ENCODE measurements around the gene CERS2.

The CERS2 gene

DNA sequence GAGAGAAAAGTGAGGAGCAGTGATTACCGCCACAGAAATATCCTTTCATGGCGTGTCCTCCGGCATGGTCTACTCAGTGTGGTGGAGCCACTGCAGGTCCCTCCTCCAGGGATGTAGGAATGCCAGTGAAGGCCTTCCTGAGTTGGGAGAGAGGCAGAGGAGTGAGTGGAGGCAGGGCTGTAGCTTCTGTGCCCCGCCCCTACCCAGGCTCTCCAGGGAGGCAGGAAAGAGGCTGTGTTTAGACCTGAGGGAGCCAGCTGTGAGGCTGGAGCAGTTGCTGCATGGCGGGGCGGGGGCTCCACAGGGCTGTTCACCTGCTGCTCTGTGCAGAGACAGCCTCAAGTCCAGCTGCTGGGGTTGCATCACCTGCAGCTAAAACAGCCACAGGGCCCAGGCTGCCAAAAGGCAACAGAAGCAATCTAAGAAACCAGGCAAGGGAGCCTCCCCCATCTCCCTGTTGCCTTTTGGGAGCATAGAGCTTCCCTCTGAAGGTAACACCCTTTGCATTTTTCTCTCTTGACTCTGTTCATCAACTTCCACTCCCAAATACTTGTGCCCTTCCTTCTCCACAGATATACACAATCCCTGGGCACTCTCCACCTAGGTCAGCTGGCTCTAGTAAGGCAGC lies 6.7 kb upstream of the CERS2 start (continued):
- TF ChIP-seq, protein P1, sequence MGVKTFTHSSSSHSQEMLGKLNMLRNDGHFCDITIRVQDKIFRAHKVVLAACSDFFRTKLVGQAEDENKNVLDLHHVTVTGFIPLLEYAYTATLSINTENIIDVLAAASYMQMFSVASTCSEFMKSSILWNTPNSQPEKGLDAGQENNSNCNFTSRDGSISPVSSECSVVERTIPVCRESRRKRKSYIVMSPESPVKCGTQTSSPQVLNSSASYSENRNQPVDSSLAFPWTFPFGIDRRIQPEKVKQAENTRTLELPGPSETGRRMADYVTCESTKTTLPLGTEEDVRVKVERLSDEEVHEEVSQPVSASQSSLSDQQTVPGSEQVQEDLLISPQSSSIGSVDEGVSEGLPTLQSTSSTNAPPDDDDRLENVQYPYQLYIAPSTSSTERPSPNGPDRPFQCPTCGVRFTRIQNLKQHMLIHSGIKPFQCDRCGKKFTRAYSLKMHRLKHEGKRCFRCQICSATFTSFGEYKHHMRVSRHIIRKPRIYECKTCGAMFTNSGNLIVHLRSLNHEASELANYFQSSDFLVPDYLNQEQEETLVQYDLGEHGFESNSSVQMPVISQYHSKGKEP (tag by site-specific recombination; IDR thresholded peaks at IDR 0.05) = peak; percentile 94
- no peak for TF ChIP-seq HOXA7 (CRISPR knock-in tag; IDR thresholded peaks at IDR 0.05; ENCODE audit: borderline replicate concordance)
- TF ChIP-seq, protein P2, sequence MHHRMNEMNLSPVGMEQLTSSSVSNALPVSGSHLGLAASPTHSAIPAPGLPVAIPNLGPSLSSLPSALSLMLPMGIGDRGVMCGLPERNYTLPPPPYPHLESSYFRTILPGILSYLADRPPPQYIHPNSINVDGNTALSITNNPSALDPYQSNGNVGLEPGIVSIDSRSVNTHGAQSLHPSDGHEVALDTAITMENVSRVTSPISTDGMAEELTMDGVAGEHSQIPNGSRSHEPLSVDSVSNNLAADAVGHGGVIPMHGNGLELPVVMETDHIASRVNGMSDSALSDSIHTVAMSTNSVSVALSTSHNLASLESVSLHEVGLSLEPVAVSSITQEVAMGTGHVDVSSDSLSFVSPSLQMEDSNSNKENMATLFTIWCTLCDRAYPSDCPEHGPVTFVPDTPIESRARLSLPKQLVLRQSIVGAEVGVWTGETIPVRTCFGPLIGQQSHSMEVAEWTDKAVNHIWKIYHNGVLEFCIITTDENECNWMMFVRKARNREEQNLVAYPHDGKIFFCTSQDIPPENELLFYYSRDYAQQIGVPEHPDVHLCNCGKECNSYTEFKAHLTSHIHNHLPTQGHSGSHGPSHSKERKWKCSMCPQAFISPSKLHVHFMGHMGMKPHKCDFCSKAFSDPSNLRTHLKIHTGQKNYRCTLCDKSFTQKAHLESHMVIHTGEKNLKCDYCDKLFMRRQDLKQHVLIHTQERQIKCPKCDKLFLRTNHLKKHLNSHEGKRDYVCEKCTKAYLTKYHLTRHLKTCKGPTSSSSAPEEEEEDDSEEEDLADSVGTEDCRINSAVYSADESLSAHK (tag by site-specific recombination; IDR thresholded peaks at IDR 0.05) = no peak
- TF ChIP-seq, protein P3, sequence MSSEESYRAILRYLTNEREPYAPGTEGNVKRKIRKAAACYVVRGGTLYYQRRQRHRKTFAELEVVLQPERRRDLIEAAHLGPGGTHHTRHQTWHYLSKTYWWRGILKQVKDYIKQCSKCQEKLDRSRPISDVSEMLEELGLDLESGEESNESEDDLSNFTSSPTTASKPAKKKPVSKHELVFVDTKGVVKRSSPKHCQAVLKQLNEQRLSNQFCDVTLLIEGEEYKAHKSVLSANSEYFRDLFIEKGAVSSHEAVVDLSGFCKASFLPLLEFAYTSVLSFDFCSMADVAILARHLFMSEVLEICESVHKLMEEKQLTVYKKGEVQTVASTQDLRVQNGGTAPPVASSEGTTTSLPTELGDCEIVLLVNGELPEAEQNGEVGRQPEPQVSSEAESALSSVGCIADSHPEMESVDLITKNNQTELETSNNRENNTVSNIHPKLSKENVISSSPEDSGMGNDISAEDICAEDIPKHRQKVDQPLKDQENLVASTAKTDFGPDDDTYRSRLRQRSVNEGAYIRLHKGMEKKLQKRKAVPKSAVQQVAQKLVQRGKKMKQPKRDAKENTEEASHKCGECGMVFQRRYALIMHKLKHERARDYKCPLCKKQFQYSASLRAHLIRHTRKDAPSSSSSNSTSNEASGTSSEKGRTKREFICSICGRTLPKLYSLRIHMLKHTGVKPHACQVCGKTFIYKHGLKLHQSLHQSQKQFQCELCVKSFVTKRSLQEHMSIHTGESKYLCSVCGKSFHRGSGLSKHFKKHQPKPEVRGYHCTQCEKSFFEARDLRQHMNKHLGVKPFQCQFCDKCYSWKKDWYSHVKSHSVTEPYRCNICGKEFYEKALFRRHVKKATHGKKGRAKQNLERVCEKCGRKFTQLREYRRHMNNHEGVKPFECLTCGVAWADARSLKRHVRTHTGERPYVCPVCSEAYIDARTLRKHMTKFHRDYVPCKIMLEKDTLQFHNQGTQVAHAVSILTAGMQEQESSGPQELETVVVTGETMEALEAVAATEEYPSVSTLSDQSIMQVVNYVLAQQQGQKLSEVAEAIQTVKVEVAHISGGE (tag by site-specific recombination; conservative IDR thresholded peaks at IDR 0.05; ENCODE audit: low read depth) = no peak
- TF ChIP-seq, protein P4, sequence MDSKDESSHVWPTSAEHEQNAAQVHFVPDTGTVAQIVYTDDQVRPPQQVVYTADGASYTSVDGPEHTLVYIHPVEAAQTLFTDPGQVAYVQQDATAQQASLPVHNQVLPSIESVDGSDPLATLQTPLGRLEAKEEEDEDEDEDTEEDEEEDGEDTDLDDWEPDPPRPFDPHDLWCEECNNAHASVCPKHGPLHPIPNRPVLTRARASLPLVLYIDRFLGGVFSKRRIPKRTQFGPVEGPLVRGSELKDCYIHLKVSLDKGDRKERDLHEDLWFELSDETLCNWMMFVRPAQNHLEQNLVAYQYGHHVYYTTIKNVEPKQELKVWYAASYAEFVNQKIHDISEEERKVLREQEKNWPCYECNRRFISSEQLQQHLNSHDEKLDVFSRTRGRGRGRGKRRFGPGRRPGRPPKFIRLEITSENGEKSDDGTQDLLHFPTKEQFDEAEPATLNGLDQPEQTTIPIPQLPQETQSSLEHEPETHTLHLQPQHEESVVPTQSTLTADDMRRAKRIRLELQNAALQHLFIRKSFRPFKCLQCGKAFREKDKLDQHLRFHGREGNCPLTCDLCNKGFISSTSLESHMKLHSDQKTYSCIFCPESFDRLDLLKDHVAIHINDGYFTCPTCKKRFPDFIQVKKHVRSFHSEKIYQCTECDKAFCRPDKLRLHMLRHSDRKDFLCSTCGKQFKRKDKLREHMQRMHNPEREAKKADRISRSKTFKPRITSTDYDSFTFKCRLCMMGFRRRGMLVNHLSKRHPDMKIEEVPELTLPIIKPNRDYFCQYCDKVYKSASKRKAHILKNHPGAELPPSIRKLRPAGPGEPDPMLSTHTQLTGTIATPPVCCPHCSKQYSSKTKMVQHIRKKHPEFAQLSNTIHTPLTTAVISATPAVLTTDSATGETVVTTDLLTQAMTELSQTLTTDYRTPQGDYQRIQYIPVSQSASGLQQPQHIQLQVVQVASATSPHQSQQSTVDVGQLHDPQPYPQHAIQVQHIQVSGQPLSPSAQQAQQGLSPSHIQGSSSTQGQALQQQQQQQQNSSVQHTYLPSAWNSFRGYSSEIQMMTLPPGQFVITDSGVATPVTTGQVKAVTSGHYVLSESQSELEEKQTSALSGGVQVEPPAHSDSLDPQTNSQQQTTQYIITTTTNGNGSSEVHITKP (tag by site-specific recombination; IDR thresholded peaks at IDR 0.05) = peak; percentile 29; the same call in 1 of the 2 replicates
- 0 out of 2 replicates have a peak, but pooled peaks have one; percentile 26 for TF ChIP-seq KLF1 (tag by site-specific recombination; IDR thresholded peaks at IDR 0.05)
- no peak for TF ChIP-seq ZNF157 (tag by site-specific recombination; IDR thresholded peaks at IDR 0.05)
- no peak for TF ChIP-seq ZNF146 (tag by site-specific recombination; IDR thresholded peaks at IDR 0.05)
- no peak for TF ChIP-seq ZFP69B (tag by site-specific recombination; IDR thresholded peaks at IDR 0.05)
- TF ChIP-seq, protein P5, sequence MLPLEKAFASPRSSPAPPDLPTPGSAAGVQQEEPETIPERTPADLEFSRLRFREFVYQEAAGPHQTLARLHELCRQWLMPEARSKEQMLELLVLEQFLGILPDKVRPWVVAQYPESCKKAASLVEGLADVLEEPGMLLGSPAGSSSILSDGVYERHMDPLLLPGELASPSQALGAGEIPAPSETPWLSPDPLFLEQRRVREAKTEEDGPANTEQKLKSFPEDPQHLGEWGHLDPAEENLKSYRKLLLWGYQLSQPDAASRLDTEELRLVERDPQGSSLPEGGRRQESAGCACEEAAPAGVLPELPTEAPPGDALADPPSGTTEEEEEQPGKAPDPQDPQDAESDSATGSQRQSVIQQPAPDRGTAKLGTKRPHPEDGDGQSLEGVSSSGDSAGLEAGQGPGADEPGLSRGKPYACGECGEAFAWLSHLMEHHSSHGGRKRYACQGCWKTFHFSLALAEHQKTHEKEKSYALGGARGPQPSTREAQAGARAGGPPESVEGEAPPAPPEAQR (tag by site-specific recombination; IDR thresholded peaks at IDR 0.05) = no peak
- TF ChIP-seq ZNF10 (tag by site-specific recombination; IDR thresholded peaks at IDR 0.05) = no peak
- TF ChIP-seq ZFP37 (tag by site-specific recombination; IDR thresholded peaks at IDR 0.05) = no peak

Data from HEK293 (cell line).